Measurements from ENCODE around the gene CCM2.
"Not testable (repeated sequence)": the region's sequence is repeated elsewhere in the genome, so short reads cannot be mapped to it uniquely, and the experiment has no call there.

Gene CCM2

DNA sequence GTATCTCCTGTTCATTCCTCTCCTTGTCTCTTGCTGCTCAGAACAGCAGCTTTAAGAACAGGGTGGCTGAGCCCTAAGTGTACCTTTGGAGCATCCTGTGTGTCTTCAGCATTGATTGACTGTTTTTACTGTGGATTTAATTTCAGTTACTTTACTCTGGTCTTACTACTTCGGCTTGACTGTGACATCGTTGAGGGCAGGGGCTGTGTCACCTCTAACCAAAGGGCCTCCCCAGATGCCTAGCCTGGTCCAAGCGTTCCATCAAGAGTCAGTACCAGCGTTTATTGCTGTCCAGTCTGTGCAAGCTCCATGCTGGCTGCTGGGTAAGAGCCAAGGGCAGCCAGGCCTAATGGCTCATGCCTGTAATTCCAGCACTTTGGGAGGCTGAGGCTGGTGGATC, 32.4 kb downstream of the CCM2 start:
- H3K4me3 ChIP-seq (ENCODE audit: low read depth, low read length) = no peak overlapping the region
- TF ChIP-seq, protein P1, sequence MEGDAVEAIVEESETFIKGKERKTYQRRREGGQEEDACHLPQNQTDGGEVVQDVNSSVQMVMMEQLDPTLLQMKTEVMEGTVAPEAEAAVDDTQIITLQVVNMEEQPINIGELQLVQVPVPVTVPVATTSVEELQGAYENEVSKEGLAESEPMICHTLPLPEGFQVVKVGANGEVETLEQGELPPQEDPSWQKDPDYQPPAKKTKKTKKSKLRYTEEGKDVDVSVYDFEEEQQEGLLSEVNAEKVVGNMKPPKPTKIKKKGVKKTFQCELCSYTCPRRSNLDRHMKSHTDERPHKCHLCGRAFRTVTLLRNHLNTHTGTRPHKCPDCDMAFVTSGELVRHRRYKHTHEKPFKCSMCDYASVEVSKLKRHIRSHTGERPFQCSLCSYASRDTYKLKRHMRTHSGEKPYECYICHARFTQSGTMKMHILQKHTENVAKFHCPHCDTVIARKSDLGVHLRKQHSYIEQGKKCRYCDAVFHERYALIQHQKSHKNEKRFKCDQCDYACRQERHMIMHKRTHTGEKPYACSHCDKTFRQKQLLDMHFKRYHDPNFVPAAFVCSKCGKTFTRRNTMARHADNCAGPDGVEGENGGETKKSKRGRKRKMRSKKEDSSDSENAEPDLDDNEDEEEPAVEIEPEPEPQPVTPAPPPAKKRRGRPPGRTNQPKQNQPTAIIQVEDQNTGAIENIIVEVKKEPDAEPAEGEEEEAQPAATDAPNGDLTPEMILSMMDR (IDR thresholded peaks at IDR 0.05; ENCODE audit: borderline replicate concordance, insufficient read depth, low read depth, low read length) = no peak

DNA sequence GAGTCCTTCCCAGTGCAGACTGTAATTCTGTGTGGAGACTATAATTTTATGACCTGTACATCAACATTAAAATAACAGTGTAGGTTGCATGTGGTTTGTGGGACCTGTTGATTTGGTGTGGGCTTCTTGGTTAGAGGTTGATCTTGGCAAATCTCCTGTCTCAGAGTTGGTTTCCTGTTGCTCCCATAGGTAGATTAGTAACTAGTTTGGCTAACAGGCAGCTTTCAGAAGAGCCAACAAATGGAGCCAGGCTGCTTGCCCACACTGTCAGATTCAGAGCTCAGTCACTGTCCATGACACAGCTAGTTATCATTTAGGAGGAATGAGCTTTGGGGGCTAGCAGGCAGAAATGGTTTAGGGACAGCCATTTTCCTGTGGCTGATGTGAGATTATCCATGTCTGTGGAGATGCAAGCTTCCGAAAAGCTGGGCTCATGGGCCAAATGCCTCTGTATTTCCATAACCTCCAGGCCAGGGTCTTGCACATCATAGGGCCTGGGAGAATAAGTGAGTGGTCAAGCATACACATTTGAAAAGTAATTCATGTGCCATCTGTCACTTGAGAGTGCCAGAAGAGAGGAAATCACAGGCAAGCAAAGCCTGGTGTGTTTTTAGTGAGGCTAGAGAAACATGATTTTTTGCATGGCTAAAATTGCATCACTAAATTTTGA, 33.4 kb downstream of the CCM2 start:
- no peak overlapping the region for H3K4me3 ChIP-seq (ENCODE audit: low read depth, low read length)
- TF ChIP-seq, protein P1 (IDR thresholded peaks at IDR 0.05; ENCODE audit: borderline replicate concordance, insufficient read depth, low read depth, low read length) = no peak

DNA sequence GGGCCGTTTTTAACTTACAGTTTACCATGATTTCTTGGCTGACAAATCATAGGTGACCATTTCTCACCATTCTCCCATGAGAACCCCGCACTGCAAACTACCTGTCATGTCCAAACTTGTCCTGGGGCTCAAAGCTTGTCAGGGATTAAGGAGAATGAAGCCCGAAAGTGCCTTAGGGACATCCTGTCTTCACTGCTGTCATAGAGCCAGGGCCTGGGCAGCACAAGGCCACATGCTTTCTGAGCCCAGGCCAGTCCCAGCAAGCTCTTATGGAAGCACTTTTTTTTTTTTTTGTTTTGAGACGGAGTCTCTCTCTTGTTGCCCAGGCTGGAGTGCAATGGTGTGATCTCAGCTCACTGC, 33.9 kb downstream of the CCM2 start:
- no peak overlapping the region for H3K4me3 ChIP-seq (ENCODE audit: low read depth, low read length)
- TF ChIP-seq, protein P1 (IDR thresholded peaks at IDR 0.05; ENCODE audit: borderline replicate concordance, insufficient read depth, low read depth, low read length) = no peak

GRCh38 chr7:45034710-45035109, 34.7 kb downstream of the CCM2 start:
- H3K4me3 ChIP-seq (ENCODE audit: low read depth, low read length) = not testable (repeated sequence)

- H3K4me3 ChIP-seq (ENCODE audit: low read depth, low read length) = no peak overlapping the region
- TF ChIP-seq, protein P1 (IDR thresholded peaks at IDR 0.05; ENCODE audit: borderline replicate concordance, insufficient read depth, low read depth, low read length) = no peak
Measured at GRCh38 chr7:45035371-45035770, 35.4 kb downstream of the CCM2 start.

DNA sequence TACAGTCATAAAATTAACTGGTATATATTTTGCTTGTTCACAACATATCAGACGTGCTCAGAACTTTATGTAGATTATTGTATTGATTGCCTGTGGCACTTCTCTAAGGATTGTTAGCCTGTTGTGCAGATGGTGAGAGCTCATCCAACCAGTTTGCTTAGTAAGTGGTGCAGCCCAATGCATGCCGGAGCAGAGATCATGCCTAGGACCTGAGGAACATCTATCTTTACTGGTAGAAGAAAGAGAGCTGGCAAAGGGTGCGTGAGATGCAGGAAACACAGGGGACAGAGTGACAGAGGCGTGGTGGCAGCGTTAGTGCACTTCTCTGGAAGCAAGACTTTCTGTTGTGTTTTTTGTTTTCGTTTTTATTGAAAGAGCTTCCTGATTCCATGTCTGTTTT, 35.9 kb downstream of the CCM2 start:
- TF ChIP-seq, protein P1 (IDR thresholded peaks at IDR 0.05; ENCODE audit: borderline replicate concordance, insufficient read depth, low read depth, low read length) = no peak
- H3K4me3 ChIP-seq (ENCODE audit: low read depth, low read length) = no peak overlapping the region

- no peak overlapping the region for H3K4me3 ChIP-seq (ENCODE audit: low read depth, low read length)
- TF ChIP-seq, protein P1 (IDR thresholded peaks at IDR 0.05; ENCODE audit: borderline replicate concordance, insufficient read depth, low read depth, low read length) = no peak
Measured at GRCh38 chr7:45036317-45036716, 36.3 kb downstream of the CCM2 start.

- no peak overlapping the region for H3K4me3 ChIP-seq (ENCODE audit: low read depth, low read length)
- TF ChIP-seq, protein P1 (IDR thresholded peaks at IDR 0.05; ENCODE audit: borderline replicate concordance, insufficient read depth, low read depth, low read length) = no peak
Measured at GRCh38 chr7:45036796-45037195, 36.8 kb downstream of the CCM2 start.

All from GM12875 (cell line).